GM18909 (cell line): ENCODE measurements around the gene ITGAV.

Experiments
- ATAC-seq: cut with Tn5 transposase; IDR thresholded peaks from one replicate; pipeline ENCODE4 v1.9.1; 2021; ENCODE audit warnings: mild to moderate bottlenecking; ENCODE audit not compliant: unreplicated experiment, poor library complexity

ITGAV gene

DNA sequence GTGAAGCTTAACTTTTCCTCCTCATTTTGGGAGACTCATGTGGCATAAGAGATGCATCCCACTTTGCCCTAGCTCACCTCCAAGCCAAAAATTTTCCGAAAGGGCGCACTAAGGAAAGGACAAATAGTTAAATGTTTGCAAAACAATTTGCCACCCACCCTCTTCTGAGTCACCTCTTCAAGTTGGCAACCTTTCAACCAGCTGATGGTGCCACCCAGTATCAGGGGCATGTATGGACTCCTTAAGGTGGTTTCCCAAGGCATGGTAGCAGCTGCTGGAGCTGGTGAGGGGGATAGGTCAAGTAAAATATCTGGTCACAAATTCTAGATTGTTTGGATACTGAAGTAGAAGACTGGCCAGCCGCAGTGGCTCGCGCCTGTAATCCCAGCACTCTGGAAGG is 17.2 kb upstream of the ITGAV start:
- no peak for ATAC-seq

- no peak for ATAC-seq
Measured at GRCh38 chr2:186573531-186573930, 16.3 kb upstream of the ITGAV start.

- no peak for ATAC-seq
Measured at GRCh38 chr2:186575302-186575701, 14.6 kb upstream of the ITGAV start.

GRCh38 chr2:186575856-186576255 is 14.0 kb upstream of the ITGAV start:
- ATAC-seq, result no peak

DNA sequence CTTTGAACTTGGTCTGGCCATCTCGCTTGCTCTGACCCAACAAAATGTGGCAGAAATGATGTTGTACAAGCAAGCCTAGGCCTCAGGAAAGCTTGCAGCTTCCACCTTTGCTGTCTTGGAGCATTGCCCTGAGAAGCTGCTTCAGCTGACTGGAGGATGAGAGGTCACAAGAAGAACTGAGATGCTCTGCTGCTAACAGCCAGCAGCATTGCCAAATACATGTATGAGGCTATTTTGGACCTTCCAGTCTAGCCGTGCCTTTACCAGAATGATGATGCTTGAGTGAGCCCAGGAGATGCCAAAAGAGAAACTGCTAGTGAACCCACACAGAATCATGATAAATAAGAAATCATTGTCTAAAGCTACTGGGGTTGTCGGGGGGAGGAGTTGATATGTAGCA is 13.2 kb upstream of the ITGAV start:
- no peak for ATAC-seq

DNA sequence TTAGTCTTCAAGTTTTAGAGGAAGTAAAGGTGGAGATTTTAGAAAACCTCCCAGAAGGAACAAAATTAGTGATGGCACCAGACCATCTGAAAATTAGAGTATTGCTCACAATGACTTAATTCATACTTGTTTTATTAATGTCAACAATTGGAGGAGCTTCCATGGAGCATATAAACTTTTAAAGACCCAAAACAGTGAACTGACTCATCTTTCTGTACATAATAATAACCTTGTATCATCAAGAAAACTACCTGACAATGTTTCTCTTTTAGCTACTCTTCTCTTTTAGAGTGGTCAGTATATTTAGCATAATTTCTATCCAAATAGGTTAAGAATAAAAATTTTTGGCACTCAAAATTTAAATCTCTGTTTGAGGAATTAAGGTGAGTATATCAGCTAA is 7.2 kb upstream of the ITGAV start:
- ATAC-seq, result no peak

- no peak for ATAC-seq
Measured at GRCh38 chr2:186584053-186584452, 5.8 kb upstream of the ITGAV start.

DNA sequence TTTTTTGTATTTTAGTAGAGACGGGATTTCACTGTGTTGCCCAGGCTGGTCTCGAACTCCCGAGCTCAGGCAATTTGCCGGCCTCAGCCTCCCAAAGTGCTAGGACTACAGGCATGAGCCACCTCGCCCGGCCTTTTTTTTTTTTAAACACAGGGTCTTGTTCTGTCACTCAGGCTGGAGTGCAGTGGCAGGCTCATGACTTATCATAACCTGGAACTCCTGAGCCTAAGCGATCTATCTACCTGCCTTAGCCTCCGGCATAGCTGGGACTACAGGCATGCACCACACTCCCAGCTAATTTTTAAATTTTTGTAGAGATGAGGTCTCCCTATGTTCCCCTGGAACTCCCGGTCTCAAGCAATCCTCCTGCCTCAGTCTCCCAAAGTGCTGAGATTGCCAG is 1.4 kb upstream of the ITGAV start:
- no peak for ATAC-seq

- ATAC-seq, result no peak
Measured at GRCh38 chr2:186588940-186589611, 780 bp upstream of the ITGAV start.

DNA sequence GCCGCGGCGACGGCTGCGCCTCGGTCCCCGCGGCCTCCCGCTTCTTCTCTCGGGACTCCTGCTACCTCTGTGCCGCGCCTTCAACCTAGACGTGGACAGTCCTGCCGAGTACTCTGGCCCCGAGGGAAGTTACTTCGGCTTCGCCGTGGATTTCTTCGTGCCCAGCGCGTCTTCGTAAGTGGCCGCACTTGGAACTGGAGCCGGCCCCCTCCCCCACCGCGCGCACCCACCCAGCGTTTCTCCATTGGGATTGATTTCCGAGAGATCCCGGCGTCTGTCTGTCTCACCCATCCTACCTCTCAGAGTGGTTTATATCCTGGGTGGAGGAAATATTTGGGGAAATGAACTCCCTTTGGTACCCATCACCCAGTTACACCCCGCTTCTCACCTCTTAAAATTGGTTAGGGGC is 498 bp downstream of the ITGAV start:
- no peak for ATAC-seq

DNA sequence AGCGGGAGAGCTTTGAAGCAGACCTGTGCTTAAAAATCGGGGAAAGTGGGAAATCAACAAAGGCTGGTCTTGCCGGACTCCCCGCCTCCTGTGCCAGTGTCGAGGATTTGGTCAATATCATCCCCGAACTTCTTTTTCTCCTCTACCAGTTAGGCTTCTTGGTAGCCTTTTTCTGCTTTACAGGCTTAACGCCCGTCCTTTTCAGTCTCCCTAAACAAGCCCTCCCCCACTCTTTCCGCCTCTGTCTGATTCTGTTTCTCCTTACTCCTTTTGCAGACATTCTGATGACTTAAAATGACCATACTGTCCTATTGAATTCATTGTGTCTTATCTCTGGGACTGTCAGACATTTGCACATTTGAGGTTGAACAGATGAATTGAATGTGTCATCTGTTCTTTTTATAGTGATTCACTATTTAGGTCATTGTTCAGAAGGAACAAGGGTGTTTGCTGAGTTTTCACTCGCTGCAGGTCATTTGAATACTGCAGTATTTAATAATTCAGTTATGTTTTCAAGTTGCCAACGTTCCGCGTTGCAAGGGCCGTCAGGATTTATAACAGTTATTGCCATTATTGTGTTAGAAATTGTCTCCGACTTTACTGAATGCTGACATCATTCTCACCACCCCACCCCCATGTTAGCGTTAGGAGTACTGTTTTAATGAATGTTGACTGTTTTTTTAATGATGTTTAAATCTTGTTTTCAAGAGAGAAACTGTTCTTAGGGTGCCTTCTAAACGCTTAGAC is 1.1 kb downstream of the ITGAV start:
- ATAC-seq, result peak; percentile 19

DNA sequence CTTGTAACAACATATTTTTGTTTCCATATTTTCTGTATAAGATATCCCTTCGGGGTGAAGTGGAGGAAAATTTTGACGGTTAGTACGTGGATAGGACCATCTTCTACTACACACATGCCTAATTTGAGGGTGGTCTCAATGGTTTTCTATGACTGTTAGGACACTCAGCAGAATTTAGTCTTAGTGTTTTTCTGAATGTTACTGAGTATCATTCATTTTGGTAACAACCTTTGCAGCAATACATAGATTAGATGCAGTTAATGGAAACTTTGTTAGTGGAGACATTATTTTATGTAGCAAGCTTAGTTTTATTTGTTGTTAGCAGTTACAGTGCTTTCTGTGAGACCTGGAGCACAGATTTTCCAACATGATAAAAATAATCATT is 1.6 kb downstream of the ITGAV start:
- no peak for ATAC-seq

- no peak for ATAC-seq
Measured at GRCh38 chr2:186592137-186592875, 2.5 kb downstream of the ITGAV start.

DNA sequence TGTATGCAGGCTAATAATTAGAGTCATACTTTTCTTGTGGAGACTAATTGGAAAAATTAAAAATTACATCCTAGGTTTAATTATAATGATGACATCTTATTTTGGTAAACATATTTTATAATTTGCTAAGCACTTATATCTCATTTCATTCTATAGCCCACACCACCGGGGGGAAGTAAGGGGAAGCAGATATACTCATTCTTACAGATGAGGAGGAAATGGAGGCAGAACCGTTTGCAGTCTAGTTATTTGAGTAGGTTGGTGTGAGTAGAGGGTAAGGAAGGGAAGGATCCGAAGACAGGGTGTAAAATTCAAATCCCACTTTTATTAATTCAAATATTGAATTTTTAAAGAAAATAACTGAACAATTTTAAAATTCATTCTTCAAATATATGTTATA is 3.7 kb downstream of the ITGAV start:
- ATAC-seq, result no peak

DNA sequence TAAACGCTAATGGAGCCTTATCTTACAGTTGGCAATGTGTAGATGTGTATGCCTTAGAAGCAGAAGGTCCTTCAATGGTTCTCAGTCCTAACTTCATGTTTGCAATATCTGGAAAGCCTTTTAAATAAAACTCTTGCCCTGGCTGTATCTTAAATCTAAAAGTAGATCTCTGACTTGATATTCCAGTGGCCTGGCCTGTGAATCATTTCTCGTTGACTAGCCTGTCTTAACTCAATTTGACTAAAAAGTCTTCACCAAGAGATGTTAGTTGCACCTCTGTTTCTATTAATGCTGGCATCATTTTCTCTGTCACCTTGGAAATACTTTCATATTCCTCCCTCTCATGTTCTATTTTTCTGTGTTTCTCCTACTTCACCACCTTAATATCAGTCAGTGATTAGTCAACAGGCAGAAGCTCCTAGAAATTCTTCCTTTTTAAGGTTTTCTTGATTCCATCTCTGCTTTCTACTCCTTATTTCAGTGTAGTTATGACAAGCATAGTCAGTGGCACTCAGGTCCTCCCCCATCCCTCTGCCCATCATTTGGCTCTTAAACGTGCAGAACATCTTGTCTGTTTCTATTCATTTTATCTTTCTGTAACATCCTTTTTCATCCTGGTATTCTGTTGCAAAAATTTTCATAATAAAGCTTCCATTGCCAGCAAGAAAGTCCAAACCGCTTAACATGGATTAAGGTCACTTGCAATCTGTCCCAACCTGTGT is 4.3 kb downstream of the ITGAV start:
- ATAC-seq, result no peak

DNA sequence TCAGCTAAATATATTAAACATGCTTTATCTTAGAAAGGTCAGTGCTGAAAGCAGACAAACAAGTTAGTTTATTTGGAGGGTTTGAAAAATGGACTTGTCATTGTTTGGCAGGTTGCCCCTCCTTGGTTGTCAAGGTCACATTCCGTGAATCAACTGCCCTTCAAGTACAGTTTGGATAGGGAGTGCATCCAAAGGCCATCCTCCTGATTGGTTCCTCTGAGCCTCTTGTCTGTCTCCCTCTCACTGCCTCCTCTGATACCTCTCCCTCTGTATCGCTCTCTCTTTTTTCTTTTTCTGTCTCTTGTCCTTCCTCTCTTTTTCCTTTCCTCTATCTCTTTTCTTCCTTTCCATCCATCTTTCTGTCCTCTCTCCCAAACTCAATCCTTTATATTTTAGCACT is 5.4 kb downstream of the ITGAV start:
- ATAC-seq, result no peak

- no peak for ATAC-seq
Measured at GRCh38 chr2:186599186-186599778, 9.4 kb downstream of the ITGAV start.

- ATAC-seq, result no peak
Measured at GRCh38 chr2:186603286-186603685, 13.4 kb downstream of the ITGAV start.

DNA sequence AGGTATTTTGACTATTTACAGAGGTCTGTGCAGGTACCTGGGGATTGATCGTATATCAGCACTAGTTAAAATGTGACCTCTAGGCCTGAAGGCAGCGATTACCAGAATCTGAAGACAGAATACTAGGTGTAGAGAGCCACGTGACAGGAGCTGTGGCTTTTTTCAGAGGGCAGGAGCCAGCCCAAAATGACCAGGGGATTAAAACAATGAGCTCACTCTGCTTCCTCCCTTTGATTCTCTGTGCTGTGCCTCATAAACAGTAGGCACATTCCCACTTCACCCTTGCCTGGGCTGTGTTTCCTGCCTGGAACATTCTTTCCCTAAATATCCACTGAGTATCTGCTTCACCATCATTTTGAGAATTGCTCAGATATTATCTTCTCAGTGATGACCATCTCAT is 15.2 kb downstream of the ITGAV start:
- ATAC-seq, result no peak

- no peak for ATAC-seq
Measured at GRCh38 chr2:186607660-186608324, 17.9 kb downstream of the ITGAV start.
